HK-2 (cell line): ENCODE results near the gene SLC38A4.
"Not testable (repeated sequence)": the region's sequence is repeated elsewhere in the genome, so short reads cannot be mapped to it uniquely, and the experiment has no call there.

ENCODE experiments used
- DNase-seq: peaks from one replicate; pipeline ENCODE4 v3.0.0-alpha.2; 2018; ENCODE audit not compliant: unreplicated experiment

SLC38A4 gene

DNA sequence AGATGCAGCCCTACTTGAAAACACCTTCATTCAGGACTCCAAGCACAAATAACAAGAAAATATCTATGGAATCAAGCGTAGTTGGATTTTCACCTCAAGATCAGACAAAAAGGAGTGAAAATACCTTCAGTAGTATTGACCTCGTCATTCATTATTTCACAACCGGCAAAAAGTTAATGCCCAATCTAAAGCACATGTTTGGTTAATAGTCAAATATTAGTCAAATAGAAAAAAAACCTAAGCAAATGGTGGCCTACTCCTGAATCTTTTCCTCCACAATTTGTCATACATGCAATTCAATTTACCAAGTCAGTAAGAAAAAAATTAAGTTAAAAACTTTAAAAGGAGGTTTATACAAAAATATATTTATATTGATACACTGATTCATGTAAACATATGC lies 50.0 kb downstream of the SLC38A4 start:
- no peak for DNase-seq

DNA sequence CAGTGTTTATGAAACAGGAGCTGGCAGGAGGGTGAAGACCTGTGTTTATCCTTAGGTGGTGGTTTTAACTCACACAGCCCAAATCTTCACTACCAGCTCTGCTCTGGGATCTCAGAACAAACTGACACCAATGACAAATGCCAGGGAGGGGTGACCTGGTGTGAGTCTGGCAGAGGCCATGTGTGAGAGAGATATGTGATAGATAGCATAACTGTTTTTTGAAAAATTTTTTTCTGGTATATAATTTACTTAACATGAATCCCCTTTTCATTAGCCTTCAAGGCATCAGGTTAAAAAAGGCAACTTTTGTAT lies 51.5 kb downstream of the SLC38A4 start:
- DNase-seq: no peak

DNA sequence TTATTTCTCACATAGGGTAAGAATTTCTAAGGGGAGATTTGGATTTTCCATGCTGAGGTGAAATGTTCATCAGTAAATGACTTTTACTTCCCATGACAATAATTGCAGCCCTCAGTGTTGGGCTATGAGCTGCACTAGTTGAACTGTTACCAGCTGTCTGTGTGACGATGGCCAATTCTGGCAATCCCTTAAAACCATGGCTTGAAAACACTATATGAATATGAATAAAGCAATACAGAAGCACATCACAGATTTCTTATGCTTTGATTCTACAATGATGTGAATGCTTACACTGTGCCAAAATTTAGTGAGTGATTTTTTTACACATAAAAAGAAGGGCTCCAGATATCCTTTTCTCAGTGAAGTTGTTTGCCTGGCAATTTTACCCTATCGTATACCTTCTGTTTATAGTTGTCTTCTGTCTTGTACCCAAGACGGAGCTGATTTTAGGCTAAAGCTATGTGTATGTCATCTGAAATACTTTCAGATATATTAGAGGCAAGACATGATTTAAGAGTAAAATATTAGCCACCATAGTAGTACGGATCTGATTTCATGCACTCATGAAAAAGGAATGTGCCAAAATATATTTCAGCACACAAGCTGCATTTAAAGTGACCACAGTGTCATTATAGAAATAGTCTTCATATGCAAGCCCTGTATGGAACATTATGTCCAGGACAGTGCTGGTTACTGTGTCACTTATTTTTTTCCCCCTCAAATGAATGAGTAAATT lies 52.0 kb downstream of the SLC38A4 start:
- no peak for DNase-seq

DNA sequence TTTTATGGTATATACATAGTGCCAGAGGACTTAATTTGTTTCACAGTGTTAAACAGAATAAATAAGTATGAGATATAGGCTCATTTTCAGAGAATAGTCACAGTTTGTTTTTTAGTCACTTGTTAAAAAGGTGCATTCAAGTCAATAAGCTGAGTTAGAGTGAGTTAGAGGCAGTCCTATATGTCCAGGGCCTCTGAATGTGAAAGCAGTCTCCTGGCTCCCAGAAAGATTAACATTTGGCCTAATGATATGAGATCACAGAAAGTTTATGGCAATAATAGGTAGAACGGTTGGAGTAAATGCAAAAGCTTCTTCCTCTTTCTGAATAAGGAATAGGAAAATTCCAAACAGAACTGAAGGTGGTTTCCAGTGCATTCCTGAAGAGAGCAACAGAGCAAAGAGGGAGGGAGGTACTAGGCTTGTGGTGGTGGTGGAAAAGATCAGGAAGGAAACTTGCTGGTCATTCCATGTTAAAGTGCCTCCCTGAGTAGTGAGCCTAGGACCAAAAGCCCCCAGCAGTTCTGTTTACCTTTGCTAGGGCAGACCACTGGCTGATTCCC lies 54.4 kb downstream of the SLC38A4 start:
- no peak for DNase-seq

DNA sequence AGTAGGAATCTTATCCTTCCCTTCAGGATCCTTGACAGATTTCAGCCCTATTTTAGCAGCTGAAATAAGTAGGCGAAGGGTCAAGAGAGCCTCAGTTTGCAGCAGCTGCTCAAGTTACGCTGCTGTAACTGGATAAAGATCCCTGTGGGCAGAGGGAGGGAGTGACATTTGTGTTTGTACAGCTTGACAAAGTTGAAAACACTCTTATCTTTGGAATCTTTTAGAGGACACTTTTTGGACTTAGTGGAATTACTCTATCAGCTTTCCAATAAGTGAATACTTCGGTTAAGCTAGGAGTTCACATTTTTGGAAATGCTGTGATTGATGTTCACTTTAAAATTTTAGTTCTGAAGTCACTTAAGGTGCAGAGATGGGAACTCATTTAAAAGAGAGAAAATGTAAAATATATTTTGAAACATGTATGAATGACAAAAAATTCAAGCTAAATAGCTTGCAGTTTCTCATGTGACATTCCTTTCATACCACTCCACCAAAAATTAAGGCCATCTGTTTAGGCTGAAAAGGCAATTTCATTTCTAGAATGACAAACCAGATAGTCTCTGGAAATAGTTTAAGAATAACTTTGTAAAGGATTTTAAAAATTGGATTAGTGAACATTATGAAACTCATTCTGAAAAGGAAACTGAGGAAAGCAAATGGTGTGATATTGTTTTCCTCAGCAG lies 55.2 kb downstream of the SLC38A4 start:
- DNase-seq: no peak

DNA sequence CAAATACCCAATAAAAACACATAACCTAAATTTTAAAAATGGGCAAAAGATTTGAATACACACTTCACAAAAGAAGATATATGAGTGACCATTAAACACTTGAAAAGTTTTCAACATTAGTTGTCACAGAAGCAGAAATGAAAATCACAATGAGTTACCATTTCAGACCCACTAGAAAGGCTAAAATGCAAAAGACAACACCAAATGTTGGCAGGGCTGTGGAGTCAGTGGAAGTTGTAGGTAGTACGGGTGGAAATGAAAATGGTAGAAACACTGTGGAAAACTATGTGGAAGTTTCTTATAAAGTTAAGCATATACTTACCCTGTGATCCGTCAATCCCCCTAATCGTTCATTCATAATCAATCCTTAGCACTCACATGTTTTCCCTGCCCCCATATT lies 61.8 kb downstream of the SLC38A4 start:
- no peak for DNase-seq

DNA sequence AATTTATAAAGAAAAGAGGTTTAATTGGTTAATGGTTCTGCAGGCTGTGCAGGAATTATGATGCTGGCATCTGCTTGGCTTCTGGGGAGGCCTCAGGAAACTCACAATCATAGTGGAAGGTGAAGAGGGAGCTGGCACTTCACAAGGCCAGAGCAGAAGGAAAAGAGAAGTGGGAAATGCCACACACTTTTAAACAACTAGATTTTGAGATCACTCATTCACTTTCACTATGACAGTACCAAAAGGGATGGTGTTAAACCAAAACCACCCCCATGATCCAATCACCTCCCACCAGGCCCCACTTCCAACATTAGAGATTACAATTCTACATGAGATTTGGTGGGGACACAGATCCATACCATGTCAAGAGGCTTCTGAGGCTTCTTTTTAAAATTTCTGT lies 62.6 kb downstream of the SLC38A4 start:
- DNase-seq: no peak

DNA sequence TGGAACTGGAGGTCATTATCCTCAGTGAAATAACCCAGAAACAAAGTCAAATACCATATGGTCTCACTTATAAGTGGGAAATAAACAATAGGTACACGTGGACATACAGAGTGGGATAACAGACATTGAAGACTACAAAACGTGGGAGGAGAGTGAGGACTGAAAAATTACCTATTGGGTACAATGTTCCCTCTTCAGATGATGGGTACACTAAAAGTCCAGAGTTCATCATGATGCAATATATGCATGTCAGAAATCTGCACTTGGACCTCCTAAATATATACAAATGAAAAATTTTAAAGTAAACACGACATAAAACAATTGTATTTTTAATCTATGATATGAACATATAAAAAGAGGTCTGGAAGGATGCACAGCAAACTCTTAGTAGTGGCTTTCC lies 71.2 kb downstream of the SLC38A4 start:
- DNase-seq: no peak

DNA sequence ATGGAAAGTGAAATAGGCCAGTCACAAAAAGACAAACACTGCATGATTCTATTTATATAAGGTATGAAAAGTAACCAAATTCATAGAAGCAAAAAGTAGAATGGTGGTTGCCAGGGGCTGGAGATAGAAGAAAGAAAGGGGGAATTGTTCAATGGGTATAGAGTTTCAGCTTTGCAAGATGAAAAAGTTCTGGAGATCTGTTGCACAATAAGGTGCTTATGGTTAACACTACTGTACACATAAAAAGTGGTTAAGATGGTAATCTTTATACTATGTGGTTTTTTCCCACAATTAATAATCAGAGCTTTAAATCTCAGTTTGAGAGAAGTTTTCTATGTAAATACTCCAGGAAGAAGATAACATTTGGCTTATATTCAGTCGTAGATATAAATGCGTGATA lies 73.4 kb downstream of the SLC38A4 start:
- DNase-seq: no peak

DNA sequence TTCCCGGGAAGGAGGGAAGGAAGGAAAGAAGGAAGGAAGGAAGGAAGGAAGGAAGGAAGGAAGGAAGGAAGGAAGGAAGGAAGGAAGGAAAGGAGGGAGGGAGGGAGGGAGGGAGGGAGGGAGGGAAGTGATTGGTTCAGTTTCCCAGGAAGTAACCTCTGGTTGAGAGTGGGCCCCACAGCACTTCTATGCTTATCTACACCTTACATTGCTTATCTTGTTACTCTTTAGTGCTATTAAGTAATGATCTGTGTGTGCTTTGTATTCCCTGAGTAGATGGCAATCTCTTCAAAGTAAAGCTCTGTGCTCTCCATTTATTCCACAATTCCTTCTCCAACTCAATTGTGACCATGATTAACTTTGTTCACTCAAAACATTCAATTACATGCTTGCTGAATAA lies 74.6 kb downstream of the SLC38A4 start:
- no peak for DNase-seq

DNA sequence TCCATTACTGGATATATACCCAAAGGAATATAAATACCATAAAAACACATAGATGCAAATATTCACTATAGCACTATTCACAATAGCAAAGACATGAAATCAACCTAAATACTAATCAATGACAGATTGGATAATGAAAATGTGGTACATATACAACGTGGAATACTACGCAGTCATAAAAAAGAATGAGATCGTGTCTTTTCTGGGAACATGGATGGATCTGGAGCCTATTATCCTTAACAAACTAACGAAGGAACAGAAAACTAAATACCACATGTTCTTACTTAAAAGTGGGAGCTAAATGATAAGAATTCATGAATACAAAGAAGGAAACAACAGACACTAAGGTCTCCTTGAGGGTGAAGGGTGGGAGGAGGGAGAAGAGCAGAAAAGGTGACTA lies 76.5 kb downstream of the SLC38A4 start:
- no peak for DNase-seq

DNA sequence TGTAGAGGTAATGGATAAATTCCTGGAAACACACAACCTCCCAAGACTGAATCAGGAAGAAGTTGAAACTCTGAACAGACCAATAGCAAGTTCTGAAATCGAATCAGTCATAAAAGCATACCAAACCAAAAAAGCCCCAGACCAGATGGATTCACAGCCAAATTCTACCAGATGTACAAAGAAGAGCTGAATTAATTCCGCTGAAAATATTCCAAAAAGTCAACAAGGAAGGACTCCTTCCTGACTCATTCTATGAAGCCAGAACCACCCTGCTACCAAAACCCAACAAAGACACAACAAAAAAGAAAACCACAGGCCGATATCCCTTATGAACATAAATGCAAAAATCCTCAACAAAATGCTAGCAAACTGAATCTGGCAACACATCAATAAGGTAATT lies 81.5 kb downstream of the SLC38A4 start:
- no peak for DNase-seq

DNA sequence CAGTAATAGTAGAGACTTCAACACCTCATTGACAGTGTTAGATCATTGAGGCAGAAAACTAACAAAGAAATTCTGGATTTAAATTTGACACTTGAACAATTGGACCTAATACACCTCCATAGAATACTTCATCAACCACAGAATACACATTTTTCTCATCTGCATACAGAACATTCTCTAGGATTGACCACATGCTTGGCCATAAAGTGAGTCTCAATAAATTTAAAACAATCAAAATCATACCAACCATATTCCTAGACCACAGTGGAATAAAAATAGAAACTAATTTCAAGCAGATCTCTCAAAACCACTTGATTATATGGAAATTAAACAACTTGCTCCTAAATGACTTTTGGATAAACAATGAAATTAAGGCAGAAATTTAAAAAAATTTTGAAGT lies 82.3 kb downstream of the SLC38A4 start:
- DNase-seq: no peak

DNA sequence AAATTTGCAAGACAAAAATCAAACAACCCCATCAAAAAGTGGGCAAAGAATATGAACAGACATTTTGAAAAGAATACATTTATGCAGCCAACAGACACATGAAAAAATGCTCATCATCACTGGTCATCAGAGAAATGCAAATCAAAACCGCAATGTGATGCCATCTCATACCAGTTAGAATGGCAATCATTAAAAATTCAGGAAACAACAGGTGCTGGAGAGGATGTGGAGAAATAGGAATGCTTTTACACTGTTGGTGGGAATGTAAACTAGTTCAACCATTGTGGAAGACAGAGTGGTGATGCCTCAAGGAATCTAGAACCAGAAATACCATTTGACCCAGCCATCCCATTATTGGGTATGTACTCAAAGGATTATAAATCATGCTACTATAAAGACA lies 83.5 kb downstream of the SLC38A4 start:
- not testable (repeated sequence) for DNase-seq

DNA sequence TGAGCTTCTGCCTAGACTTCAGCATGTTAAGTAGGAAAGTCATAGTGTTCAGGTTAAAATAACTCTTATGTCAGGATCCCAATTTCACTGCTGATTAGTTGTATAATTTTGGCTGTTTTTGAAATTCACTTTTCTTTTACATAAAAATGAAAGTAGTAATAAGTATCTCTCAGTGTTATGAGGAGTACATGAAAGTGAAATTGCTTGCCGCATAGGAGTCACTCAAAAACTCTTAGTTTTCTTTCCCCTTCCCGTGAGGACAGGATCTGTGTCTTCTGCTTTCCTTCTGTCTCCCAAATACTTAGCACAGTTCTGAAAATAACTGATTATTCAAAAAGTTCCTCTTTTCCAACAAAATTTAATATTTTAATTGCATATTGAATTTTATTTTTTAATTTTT lies 100.5 kb downstream of the SLC38A4 start:
- DNase-seq: no peak

DNA sequence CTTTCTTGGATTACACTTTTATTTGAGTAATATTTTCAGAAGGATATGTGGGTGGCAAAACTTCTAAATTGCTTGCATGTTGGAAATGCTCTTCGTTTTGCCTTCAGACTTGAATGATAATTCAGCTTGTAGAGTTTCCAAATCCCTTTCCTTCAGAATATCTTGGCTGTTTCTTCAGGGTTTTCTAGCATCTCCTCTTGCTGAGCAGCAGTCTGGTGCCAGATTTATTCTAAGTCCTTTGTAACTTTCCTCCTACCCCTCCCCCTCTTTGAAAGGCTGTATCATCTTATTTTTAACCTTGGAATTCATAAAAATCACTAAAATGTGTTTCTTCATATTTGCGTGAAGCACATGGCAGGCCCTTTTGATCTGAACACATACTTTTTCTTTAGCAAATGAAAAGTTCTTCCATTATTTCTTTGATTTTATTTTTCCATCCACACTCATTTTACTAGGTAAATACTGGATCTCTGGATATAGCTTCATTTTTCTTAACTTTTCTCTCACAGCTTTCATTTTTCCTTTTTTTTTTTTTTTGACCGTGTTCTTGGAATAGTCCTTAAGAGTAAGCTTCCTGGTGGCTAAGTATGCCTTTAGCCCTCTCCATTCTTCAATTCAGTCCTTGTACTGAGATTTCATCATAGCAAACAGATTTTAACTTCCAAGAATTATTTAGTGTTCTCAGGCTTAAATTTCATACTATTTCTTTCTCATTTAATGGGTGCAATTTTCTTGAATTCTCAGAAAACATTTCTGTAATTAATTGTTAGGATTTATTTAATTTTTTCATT lies 102.0 kb downstream of the SLC38A4 start:
- no peak for DNase-seq

DNA sequence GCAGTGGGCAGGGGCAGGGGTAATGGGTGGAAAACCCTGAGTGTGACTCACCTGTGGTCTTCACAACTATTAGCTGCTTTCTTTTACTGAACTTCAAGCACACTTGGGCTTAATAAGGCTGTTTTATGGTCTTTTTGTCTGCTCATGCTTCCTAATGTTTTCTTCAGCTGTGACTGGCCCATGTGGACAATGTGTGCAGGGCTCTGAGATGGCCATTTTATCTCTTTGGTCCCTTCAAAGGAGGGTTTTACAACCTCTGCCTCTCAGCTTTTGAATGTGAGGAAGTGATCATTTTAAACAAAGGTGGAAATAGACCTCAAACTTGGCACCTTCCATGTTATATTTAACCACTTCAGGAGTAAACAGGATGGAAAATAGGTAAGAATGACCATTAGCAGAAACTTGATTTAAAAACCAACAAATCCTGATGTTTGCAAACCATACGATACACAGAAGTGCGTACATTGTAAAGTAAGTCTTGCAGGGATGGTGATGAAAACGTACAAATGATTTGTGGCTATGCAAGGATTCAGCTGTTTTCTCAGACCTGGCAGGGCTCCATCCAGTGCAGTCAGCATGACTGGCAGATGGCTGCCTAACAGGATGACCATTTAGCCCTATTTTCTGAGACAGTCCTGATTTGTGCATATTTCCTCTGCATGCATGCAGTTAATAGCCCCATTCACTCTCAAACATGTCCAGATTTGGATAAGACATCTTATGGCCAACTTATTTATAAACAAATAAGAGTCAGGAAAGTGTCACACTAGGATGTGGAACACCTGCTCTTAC lies 103.2 kb downstream of the SLC38A4 start:
- DNase-seq: no peak

DNA sequence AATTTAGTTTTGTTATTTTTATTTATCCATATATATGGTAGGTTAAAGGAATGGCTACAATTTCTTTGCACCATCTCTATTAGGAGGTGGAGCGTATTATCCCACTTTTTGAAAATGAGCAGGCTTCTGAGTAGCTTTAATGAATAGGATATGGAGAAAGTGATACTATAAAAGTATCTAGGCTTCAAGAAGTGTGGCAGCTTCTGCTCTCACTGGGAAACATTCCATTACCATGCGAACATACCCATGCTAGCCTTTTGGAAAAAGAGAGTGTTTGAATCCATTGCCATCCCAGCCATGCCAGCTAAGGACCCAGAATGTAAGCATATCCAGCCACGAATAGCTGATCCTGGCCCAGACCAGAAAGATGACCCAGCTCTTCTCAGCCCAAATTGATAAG lies 107.3 kb downstream of the SLC38A4 start:
- DNase-seq: no peak

DNA sequence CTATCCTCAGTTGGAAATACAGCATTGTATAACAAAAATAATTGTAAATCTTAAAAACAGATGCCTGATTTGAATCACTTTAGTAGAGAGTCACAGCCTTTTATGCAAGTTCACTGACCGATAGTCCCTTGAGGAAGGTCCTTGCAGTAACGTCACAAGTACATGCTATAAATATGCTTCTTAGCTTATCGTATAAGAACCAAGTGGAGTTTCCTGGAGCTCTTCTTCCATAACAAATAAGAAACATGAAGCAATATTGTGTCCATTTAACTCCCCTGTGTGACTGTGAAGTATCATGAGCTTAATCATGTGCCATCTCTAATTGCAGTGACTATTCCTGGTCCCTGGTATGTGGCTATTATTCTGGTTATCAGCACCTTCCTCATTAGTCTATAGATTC lies 107.9 kb downstream of the SLC38A4 start:
- DNase-seq: no peak

DNA sequence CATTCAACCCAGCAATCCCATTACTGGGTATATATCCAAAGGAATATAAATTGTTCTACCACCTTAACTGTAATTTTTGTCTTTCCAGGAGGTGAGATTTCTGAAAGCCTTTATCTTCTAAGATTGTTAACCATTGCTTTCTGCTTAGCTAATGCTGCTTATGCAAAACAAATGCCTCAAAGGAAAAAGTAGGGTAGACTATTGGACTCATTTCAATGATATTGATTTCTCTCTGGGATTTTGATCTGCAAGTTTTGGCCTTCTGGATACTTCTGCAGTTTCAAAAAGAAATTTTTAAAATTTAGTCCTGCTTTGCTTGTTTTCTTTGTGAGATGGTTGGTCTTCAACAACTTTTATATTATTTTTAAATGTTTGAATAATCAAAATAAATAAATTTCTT lies 108.6 kb downstream of the SLC38A4 start:
- DNase-seq: no peak
